Ectodermal cell (in vitro differentiated cells): ENCODE data around the gene ATP13A2.

Experiments
- H3K27ac ChIP-seq: 2 replicates; pipeline ENCODE4 v1.7.0; 2013; ENCODE audit warnings: mild to moderate bottlenecking, low read depth, low read length; ENCODE audit not compliant: insufficient read depth, poor library complexity, severe bottlenecking
- H3K27me3 ChIP-seq: 2 replicates; pipeline ENCODE4 v1.7.0; 2013; ENCODE audit warnings: mild to moderate bottlenecking, low read length; ENCODE audit not compliant: insufficient read depth, control insufficient read depth, poor library complexity, severe bottlenecking
- H3K36me3 ChIP-seq: one replicate; pipeline ENCODE4 v1.7.0; 2013; ENCODE audit warnings: low read length; ENCODE audit not compliant: control insufficient read depth, insufficient read depth
- H3K4me1 ChIP-seq: one replicate; pipeline ENCODE4 v1.7.0; 2013; ENCODE audit warnings: low read length; ENCODE audit not compliant: control insufficient read depth, insufficient read depth
- H3K4me3 ChIP-seq: 2 replicates; pipeline ENCODE4 v1.7.0; 2013; ENCODE audit warnings: low read depth, low read length, control low read depth; ENCODE audit not compliant: insufficient read depth
- H3K9me3 ChIP-seq: 2 replicates; pipeline ENCODE4 v1.7.0; 2013; ENCODE audit warnings: mild to moderate bottlenecking, low read length, moderate library complexity; ENCODE audit not compliant: control insufficient read depth
- WGBS, 2 experiments: methylation state at CpG; one replicate each; pipeline ENCODE4 v1.1.7; 2013; ENCODE audit warnings: missing lambda C conversion rate in 2 of 2; 5-methylcytosine and 5-hydroxymethylcytosine counted together

Gene ATP13A2

DNA sequence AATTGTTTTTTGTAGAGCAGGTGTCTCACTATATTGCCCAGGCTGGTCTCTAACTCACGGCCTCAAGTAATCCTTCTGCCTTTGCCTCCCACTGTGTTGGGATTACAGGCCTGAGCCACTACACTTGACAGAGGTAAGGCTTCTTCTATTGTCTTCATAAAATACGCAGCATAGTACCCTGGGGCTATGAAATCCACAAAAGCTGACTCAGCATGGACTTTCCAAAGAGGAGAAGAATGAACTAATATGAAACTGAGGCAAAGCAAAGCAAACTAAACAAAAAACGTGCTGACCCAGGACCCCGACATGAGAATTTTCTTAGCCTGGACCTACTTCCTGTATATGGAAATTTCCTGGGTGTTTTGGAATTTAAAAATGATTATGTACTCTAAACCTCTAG, 18.5 kb upstream of the ATP13A2 start:
- Histone ChIP-seq H3K9me3 (no peaks in the 10 kb centered on the region), H3K27me3 (no peaks in the 10 kb centered on the region), H3K27ac (no peak overlapping the region), H3K36me3 (peaks cover 26% of the 10 kb centered on the region), H3K4me1 (no peaks in the 10 kb centered on the region), H3K4me3 (no peak overlapping the region)
- 91 to 92% methylated on average over 4 of the region's 4 CpGs for WGBS, 2 experiments

GRCh38 chr1:17028662-17029188, 17.0 kb upstream of the ATP13A2 start:
- H3K9me3 ChIP-seq: no peaks in the 10 kb centered on the region
- H3K36me3 ChIP-seq: peaks cover 32% of the 10 kb centered on the region
- no peak overlapping the region for H3K27ac ChIP-seq
- WGBS, 2 experiments: 92 to 93% methylated on average over 5 of the region's 5 CpGs
- H3K4me1 ChIP-seq: no peaks in the 10 kb centered on the region
- no peaks in the 10 kb centered on the region for H3K27me3 ChIP-seq
- no peak overlapping the region for H3K4me3 ChIP-seq

- Histone ChIP-seq H3K9me3 (no peaks in the 10 kb centered on the region), H3K4me3 (no peak overlapping the region), H3K27me3 (no peaks in the 10 kb centered on the region), H3K27ac (no peak overlapping the region), H3K36me3 (peaks cover 34% of the 10 kb centered on the region), H3K4me1 (no peaks in the 10 kb centered on the region)
- WGBS, 2 experiments: 91 to 100% methylated on average over 2 of the region's 2 CpGs
These were observed 16.2 kb upstream of the ATP13A2 start for GRCh38 chr1:17027900-17028299.

GRCh38 chr1:17027403-17027802, 15.7 kb upstream of the ATP13A2 start:
- Histone ChIP-seq H3K9me3 (no peaks in the 10 kb centered on the region), H3K27ac (no peak overlapping the region), H3K4me3 (no peak overlapping the region), H3K36me3 (peaks cover 34% of the 10 kb centered on the region), H3K4me1 (no peaks in the 10 kb centered on the region), H3K27me3 (no peaks in the 10 kb centered on the region)
- WGBS, 2 experiments: 92 to 96% methylated on average over 5 of the region's 5 CpGs

DNA sequence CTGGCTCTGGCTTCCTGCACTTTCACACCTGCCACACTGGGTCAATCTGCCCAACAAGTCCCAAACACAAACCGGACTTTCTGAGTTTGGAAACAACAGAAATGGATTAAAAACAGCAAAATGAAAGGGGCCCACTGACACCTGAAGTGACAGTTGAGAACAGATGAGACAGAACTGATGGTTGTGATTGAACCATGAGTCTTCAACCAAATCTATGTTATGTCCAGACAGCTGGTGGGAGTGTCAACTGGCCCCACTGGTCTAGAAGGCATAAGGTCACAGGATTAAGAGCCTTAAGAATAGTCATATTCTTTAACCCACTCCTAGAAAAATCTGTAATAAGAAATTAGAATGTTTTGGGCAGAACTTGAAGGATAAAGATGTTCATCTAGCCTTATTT, 13.0 kb upstream of the ATP13A2 start:
- Histone ChIP-seq H3K27me3 (no peaks in the 10 kb centered on the region), H3K4me3 (no peak overlapping the region), H3K4me1 (no peaks in the 10 kb centered on the region), H3K27ac (no peak overlapping the region), H3K9me3 (no peaks in the 10 kb centered on the region), H3K36me3 (peaks cover 58% of the 10 kb centered on the region)
- WGBS, 2 experiments: 93 to 100% methylated on average over 1 of the region's 1 CpG

GRCh38 chr1:17023573-17023972, 11.8 kb upstream of the ATP13A2 start:
- 90 to 91% methylated on average over 3 of the region's 3 CpGs for WGBS, 2 experiments

GRCh38 chr1:17023102-17023501, 11.4 kb upstream of the ATP13A2 start:
- no peak overlapping the region for H3K27ac ChIP-seq
- WGBS, 2 experiments: 91 to 92% methylated on average over 4 of the region's 4 CpGs
- no peak overlapping the region for H3K4me3 ChIP-seq
- no peaks in the 10 kb centered on the region for H3K9me3 ChIP-seq
- peaks cover 63% of the 10 kb centered on the region for H3K36me3 ChIP-seq
- no peaks in the 10 kb centered on the region for H3K27me3 ChIP-seq
- no peaks in the 10 kb centered on the region for H3K4me1 ChIP-seq

More at GRCh38 chr1:17023573-17023972, 11.8 kb upstream of the ATP13A2 start:
- H3K36me3 ChIP-seq: peaks cover 61% of the 10 kb centered on the region
- no peak overlapping the region for H3K27ac ChIP-seq
- no peak overlapping the region for H3K4me3 ChIP-seq
- H3K9me3 ChIP-seq: no peaks in the 10 kb centered on the region
- no peaks in the 10 kb centered on the region for H3K4me1 ChIP-seq
- no peaks in the 10 kb centered on the region for H3K27me3 ChIP-seq

DNA sequence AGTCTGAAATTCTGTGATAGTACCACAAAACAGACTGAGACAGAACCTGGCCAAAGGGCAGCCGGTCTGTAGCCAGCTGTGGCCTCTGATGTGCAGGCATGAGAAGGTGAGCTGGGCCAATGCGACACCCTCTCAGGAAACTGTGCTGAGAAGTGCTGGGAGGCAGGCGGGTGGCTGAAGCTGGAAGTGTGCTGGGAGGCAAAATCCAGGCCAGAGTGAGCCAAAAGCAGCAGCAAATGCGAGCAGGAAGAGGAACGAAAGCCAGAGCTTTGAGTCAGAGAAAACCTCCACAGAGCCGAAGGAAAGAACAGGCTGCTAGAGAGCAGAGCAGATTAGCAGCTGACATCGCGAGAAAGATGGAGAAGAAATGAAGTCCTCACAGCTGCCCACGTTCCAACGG, 10.2 kb upstream of the ATP13A2 start:
- 95 to 97% methylated on average over 10 of the region's 10 CpGs for WGBS, 2 experiments
- H3K27ac ChIP-seq: no peak overlapping the region
- H3K36me3 ChIP-seq: peaks cover 59% of the 10 kb centered on the region
- H3K4me1 ChIP-seq: no peaks in the 10 kb centered on the region
- H3K27me3 ChIP-seq: no peaks in the 10 kb centered on the region
- H3K4me3 ChIP-seq: no peak overlapping the region
- H3K9me3 ChIP-seq: no peaks in the 10 kb centered on the region

DNA sequence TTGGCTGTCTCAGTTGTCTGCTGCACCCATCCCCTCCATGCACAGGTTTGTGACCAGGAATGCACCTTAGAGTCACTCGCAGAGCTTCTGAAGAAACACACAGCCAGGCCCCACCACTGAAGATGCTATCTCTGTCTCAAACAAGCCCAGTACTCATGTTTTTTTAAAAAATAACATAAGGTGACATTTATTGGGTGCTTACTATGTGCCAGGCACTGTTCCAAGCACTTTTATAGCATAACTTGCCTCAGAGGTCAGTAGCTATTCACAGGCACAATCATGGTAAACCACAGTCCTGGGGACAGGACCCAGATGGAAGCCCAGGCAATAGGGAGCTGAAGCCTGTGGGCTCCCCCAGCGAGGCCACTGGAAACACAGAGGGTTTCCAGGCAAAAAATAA, 8.8 kb upstream of the ATP13A2 start:
- 85 to 89% methylated on average over 2 of the region's 2 CpGs for WGBS, 2 experiments
- no peaks in the 10 kb centered on the region for H3K4me1 ChIP-seq
- H3K9me3 ChIP-seq: no peaks in the 10 kb centered on the region
- H3K36me3 ChIP-seq: peaks cover 53% of the 10 kb centered on the region
- no peaks in the 10 kb centered on the region for H3K27me3 ChIP-seq
- no peak overlapping the region for H3K4me3 ChIP-seq
- H3K27ac ChIP-seq: no peak overlapping the region

- no peak overlapping the region for H3K27ac ChIP-seq
- 71 to 77% methylated on average over 1 of the region's 1 CpG for WGBS, 2 experiments
- H3K36me3 ChIP-seq: peaks cover 45% of the 10 kb centered on the region
- no peak overlapping the region for H3K4me3 ChIP-seq
- no peaks in the 10 kb centered on the region for H3K9me3 ChIP-seq
- H3K4me1 ChIP-seq: no peaks in the 10 kb centered on the region
- H3K27me3 ChIP-seq: no peaks in the 10 kb centered on the region
These were observed 7.1 kb upstream of the ATP13A2 start for GRCh38 chr1:17018849-17019248.

GRCh38 chr1:17017435-17017834, 5.7 kb upstream of the ATP13A2 start:
- Histone ChIP-seq H3K27me3 (no peaks in the 10 kb centered on the region), H3K4me1 (peaks cover 11% of the 10 kb centered on the region), H3K4me3 (no peak overlapping the region), H3K27ac (no peak overlapping the region), H3K36me3 (peaks cover 36% of the 10 kb centered on the region), H3K9me3 (no peaks in the 10 kb centered on the region)
- WGBS, 2 experiments: 95 to 96% methylated on average over 7 of the region's 7 CpGs
